OCI-LY7 (cell line): ENCODE results near the gene SART1. TPM values are rescaled to one million over a fixed set of nuclear protein-coding genes. Genes with fewer than 3 reads are reported as not detected.

Experiments used
- BruUV-seq: library from RNA; stranded (reverse); fragments of 400-500 nt; replicated peaks from 2 replicates; lab custom pipeline; 2021; lab: Mats Ljungman, UMichigan
- CTCF ChIA-PET: fragments of 300-600 bp; sonication (Branson Sonifier 250); formaldehyde crosslinking; loops from one replicate; lab custom pipeline; 2022; ENCODE audit warnings: antibody characterized with exemption; ENCODE audit not compliant: unreplicated experiment; lab: Charles Lee
- POLR2A ChIA-PET: fragments of 300-600 bp; sonication (Branson Sonifier 250); formaldehyde crosslinking; loops from one replicate; lab custom pipeline; 2022; ENCODE audit warnings: antibody characterized with exemption; lab: Charles Lee
- DNase-seq: peaks from one replicate; pipeline ENCODE4 v3.0.0-alpha.2; 2015; ENCODE audit warnings: low spot score
- H2AFZ ChIP-seq: fragments of 200-600 bp; sonication (generic), shearing (Covaris generic); 2 replicates; pipeline ENCODE4 v1.6.1; 2014; ENCODE audit warnings: mild to moderate bottlenecking, antibody characterized with exemption, low read length, moderate library complexity
- H3K27ac ChIP-seq: fragments of 200-600 bp; sonication (generic); 2 replicates; pipeline ENCODE4 v1.5.1; 2014; ENCODE audit warnings: mixed run types, low read depth, mild to moderate bottlenecking, moderate library complexity, low read length, inconsistent platforms; ENCODE audit not compliant: poor library complexity, severe bottlenecking
- H3K36me3 ChIP-seq: fragments of 200-600 bp; sonication (generic); 2 replicates; pipeline ENCODE4 v1.6.1; 2014; ENCODE audit warnings: mild to moderate bottlenecking, antibody characterized with exemption, low read length, moderate library complexity, mixed read lengths; ENCODE audit not compliant: insufficient read depth
- H3K4me1 ChIP-seq: fragments of 200-600 bp; sonication (generic); 2 replicates; pipeline ENCODE4 v1.5.1; 2014; ENCODE audit warnings: mild to moderate bottlenecking, low read length; ENCODE audit not compliant: insufficient read depth, poor library complexity, severe bottlenecking
- H3K4me2 ChIP-seq: fragments of 200-600 bp; sonication (generic); 2 replicates; pipeline ENCODE4 v1.6.1; 2014; ENCODE audit warnings: mild to moderate bottlenecking, low read length
- H3K4me3 ChIP-seq: fragments of 200-600 bp; sonication (generic); 2 replicates; pipeline ENCODE4 v1.5.1; 2014; ENCODE audit warnings: mild to moderate bottlenecking, low read depth, low read length; ENCODE audit not compliant: poor library complexity, severe bottlenecking
- H3K79me2 ChIP-seq: fragments of 200-600 bp; sonication (generic); 2 replicates; pipeline ENCODE4 v1.6.1; 2016; ENCODE audit warnings: low read depth, mild to moderate bottlenecking, low read length, moderate library complexity, mixed read lengths; ENCODE audit not compliant: insufficient read depth
- H3K9me2 ChIP-seq: fragments of 200-600 bp; sonication (generic); 2 replicates; pipeline ENCODE4 v1.6.1; 2016; ENCODE audit warnings: mild to moderate bottlenecking, low read length, mixed read lengths; ENCODE audit not compliant: insufficient read depth
- H3K9me3 ChIP-seq: fragments of 200-600 bp; sonication (generic); 2 replicates; pipeline ENCODE4 v1.6.1; 2014; ENCODE audit warnings: mild to moderate bottlenecking, mixed run types, low read length, mixed read lengths
- H4K20me1 ChIP-seq: fragments of 200-600 bp; sonication (generic); 2 replicates; pipeline ENCODE4 v1.6.1; 2014; ENCODE audit warnings: mild to moderate bottlenecking, antibody characterized with exemption, low read length, moderate library complexity, mixed read lengths; ENCODE audit not compliant: insufficient read depth
- CTCF ChIP-seq: fragments of 200-600 bp; sonication (generic); conservative IDR thresholded peaks from 2 replicates; pipeline ENCODE4 v1.5.1; 2014; ENCODE audit warnings: mild to moderate bottlenecking, antibody characterized with exemption, low read length, moderate library complexity, mixed read lengths
- EZH2phosphoT487 ChIP-seq: fragments of 200-600 bp; sonication (generic); IDR thresholded peaks from 2 replicates; pipeline ENCODE4 v1.6.1; 2018; ENCODE audit warnings: low read depth, borderline replicate concordance, mild to moderate bottlenecking, mixed run types, antibody characterized with exemption, low read length, moderate library complexity, mixed read lengths
- intact Hi-C: fragments of 100-400 bp; cut with micrococcal nuclease; formaldehyde crosslinking; loops from one replicate; pipeline ENCODE4 v1.10.0; 2022; ENCODE audit not compliant: unreplicated experiment
- total RNA-seq, 2 experiments: library from RNA; depleted of rRNA in 1 of 2; stranded (reverse); fragments of >200 nt in 1 of 2; shearing (Covaris generic) in 1 of 2; gene quantifications; 2 replicates each; pipeline ENCODE4 v1.2.3, GENCODE V29; 2014 to 2022

The SART1 gene
- total RNA-seq, 2 experiments from 2014 or later = 50.4 to 55.5 TPM

GRCh38 chr11:65992056-65992455 lies 30.5 kb downstream of the SART1 start:
- Histone ChIP-seq H3K4me1 (no peaks in the 10 kb centered on the region), H3K9me2 (no peaks in the 10 kb centered on the region), H3K9me3 (no peaks in the 10 kb centered on the region), H3K36me3 (peaks cover 63% of the 10 kb centered on the region), H3K4me3 (no peak overlapping the region), H4K20me1 (no peaks in the 10 kb centered on the region), H3K4me2 (no peak overlapping the region), H3K27ac (no peak overlapping the region), H2AFZ (no peak overlapping the region), H3K79me2 (no peaks in the 10 kb centered on the region)
- intact Hi-C loops = no loop called here
- BruUV-seq = no TSS peak
- ChIA-PET CTCF (no interaction called here), POLR2A (no interaction called here)
- no peak for TF ChIP-seq CTCF
- no peak for TF ChIP-seq EZH2phosphoT487
- no peak for DNase-seq

- Histone ChIP-seq H3K9me3 (no peaks in the 10 kb centered on the region), H4K20me1 (no peaks in the 10 kb centered on the region), H3K9me2 (no peaks in the 10 kb centered on the region), H3K36me3 (peaks cover 68% of the 10 kb centered on the region), H3K4me3 (no peak overlapping the region), H3K27ac (no peak overlapping the region), H3K79me2 (peaks cover 31% of the 10 kb centered on the region), H3K4me2 (no peak overlapping the region), H2AFZ (no peak overlapping the region), H3K4me1 (peaks cover 10% of the 10 kb centered on the region)
- intact Hi-C loops = no loop called here
- BruUV-seq = no TSS peak
- no peak for DNase-seq
- CTCF ChIA-PET = no interaction called here
- POLR2A ChIA-PET = no interaction called here
- TF ChIP-seq CTCF = no peak
- TF ChIP-seq EZH2phosphoT487 = no peak
Measured at GRCh38 chr11:65997286-65997685, 35.8 kb downstream of the SART1 start.

DNA sequence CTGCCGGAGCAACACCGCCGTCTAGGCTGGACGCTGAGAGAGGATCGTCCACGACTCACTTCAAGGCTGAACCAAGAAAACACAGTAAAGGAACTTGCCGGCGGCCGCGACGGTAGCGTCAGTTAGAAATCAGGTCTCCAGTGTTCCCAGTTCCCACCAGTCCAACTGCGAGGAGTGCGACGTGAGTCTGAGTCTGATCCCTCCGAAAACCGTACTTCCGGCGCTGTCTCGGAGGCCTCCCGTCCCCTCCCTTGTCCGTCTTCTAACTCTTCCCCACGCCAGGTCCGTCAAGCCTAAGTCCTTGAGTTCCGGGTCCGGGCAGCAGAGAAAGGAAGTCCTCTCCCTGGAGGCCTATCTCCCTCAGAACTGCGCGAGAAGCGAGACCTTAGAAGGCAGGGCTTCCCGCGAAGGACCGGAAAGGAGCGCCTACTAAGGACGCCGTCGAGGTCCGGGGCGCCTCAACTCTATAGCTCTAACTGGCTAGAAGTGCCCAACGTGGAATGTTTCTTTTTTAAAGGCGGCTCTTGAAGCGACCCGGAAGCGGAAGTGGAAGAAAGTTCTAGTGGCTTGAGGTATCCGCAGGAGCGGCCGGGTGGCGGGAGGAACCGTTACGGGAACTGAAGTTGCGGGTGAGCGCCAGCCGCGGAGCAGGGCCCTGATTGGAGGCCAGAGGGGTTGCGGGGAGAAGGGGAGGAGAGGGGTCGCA lies 40.6 kb downstream of the SART1 start, which contains the start of the genes BANF1 and EIF1AD:
BANF1 (plus strand) TSS at position 562 of the 706 bp plus-strand sequence. CDS start 748 bp downstream, outside the sequence.
EIF1AD (minus strand) TSS at position 216 of the 706 bp plus-strand sequence. CDS start 1,768 bp downstream, outside the sequence.
- peak; percentile 98 for DNase-seq
- no peaks in the 10 kb centered on the region for H4K20me1 ChIP-seq
- ChIA-PET POLR2A (interaction anchor here (0.7 to 1.0 kb wide), 2 partner anchors 70 to 112 kb away, joined by 4 read pairs; partner anchors contain the start of gene CCDC85B), CTCF (interaction anchor here (0.6 to 0.7 kb wide), 2 partner anchors 20 to 50 kb away, joined by 3 read pairs; partner anchors contain the start of gene SF3B2)
- TF ChIP-seq EZH2phosphoT487 (no peak), CTCF (no peak)
- H3K9me3 ChIP-seq = no peaks in the 10 kb centered on the region
- peaks cover 33% of the 10 kb centered on the region for H3K4me1 ChIP-seq
- H3K4me3 ChIP-seq = peak within 1 kb of the TSS; percentile 89
- H3K36me3 ChIP-seq = peaks cover 67% of the 10 kb centered on the region
- intact Hi-C loops = loop anchor here (1.0 to 5.0 kb wide), 8 partner anchors 41 to 290 kb away; partner anchors contain the start of genes C11orf68, CCDC85B, DRAP1 and KAT5
- H3K4me2 ChIP-seq = peak within 1 kb of the TSS; percentile 81
- peaks cover 52% of the 10 kb centered on the region for H3K79me2 ChIP-seq
- peak within 1 kb of the TSS; percentile 75; the same call in 1 of the 2 replicates for H2AFZ ChIP-seq
- H3K9me2 ChIP-seq = no peaks in the 10 kb centered on the region
- BruUV-seq = no TSS peak
- peak within 1 kb of the TSS; percentile 93 for H3K27ac ChIP-seq
